Esophagus squamous epithelium (tissue), 4 donors: Measurements from ENCODE around the gene ASF1A.

Experiments used
- POLR2A ChIP-seq, 4 donors: fragments of 450-650 bp; IDR thresholded peaks; one replicate each; pipeline ENCODE4 v1.6.1; 2017; ENCODE audit warnings: antibody characterized with exemption in 4 of 4, mild to moderate bottlenecking in 4 of 4, moderate library complexity in 3 of 4
- TF ChIP-seq, protein P1 (sequence below), 6 experiments: fragments of 450-650 bp in 4 of 6; fragments of 200-600 bp in 2 of 6; sonication (generic) in 2 of 6; IDR thresholded peaks; one replicate each; pipeline ENCODE4 v1.5.1; 2016 to 2019; ENCODE audit warnings: antibody characterized with exemption in 6 of 6, mild to moderate bottlenecking in 4 of 6, moderate library complexity in 4 of 6

DNA sequence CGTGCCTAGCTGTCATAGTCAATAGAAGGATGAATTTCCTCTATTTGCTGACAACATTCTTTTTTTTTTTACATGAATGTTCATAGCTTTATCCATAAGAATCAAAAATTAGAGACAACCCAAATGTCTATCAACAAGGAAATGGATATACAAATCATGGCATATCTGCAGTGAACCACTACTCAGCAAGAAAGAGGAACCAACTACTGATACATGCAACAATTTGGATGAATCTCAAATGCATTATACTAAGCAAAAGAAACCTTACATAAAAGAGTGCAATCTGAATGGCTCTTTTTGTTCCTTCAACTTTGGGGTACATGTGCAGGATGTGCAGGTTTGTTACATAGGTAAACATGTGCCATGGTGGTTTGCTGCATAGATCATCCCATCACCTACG lies 58.7 kb downstream of the ASF1A start:
- TF ChIP-seq, protein P1, sequence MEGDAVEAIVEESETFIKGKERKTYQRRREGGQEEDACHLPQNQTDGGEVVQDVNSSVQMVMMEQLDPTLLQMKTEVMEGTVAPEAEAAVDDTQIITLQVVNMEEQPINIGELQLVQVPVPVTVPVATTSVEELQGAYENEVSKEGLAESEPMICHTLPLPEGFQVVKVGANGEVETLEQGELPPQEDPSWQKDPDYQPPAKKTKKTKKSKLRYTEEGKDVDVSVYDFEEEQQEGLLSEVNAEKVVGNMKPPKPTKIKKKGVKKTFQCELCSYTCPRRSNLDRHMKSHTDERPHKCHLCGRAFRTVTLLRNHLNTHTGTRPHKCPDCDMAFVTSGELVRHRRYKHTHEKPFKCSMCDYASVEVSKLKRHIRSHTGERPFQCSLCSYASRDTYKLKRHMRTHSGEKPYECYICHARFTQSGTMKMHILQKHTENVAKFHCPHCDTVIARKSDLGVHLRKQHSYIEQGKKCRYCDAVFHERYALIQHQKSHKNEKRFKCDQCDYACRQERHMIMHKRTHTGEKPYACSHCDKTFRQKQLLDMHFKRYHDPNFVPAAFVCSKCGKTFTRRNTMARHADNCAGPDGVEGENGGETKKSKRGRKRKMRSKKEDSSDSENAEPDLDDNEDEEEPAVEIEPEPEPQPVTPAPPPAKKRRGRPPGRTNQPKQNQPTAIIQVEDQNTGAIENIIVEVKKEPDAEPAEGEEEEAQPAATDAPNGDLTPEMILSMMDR (IDR thresholded peaks at IDR 0.05) = no peak
- no peak for TF ChIP-seq POLR2A (IDR thresholded peaks at IDR 0.05)
